Erythroblast (primary cell): ENCODE measurements around the gene LMNB1.
"Not testable (repeated sequence)": the region's sequence is repeated elsewhere in the genome, so short reads cannot be mapped to it uniquely, and the experiment has no call there.

Source experiments
- DNase-seq, 2 experiments: peaks; one replicate each; lab custom pipeline; 2025; lab: John Stamatoyannopoulos, UW
- GATA1 ChIP-seq: IDR thresholded peaks from 2 replicates; pipeline ENCODE4 v1.6.1; 2011; ENCODE audit warnings: low read depth, mild to moderate bottlenecking, control low read depth, low read length, moderate library complexity
- POLR2A ChIP-seq: IDR thresholded peaks from 2 replicates; pipeline ENCODE4 v1.6.1; 2011; ENCODE audit warnings: mild to moderate bottlenecking, low read length

Gene LMNB1

DNA sequence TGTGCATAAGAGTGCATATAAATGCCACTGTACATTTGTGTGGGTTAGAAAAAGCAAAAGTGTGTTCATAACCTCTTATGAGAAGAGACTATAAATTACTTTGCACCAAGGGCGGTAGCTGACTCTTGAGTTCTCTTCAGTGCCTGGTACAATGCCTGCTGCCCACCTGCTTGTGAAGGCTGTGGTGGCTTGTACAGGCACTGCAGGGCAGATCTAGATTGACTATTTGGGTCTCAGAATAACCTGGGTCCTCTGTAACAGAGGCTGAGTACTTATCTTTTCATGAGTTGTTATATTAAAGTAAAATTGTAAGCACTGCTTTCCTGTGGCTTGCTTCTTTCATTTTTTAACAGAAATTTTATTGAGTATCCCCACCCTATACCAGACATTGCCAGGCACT lies 22.8 kb downstream of the LMNB1 start:
- no peak for TF ChIP-seq POLR2A
- no peak for DNase-seq

DNA sequence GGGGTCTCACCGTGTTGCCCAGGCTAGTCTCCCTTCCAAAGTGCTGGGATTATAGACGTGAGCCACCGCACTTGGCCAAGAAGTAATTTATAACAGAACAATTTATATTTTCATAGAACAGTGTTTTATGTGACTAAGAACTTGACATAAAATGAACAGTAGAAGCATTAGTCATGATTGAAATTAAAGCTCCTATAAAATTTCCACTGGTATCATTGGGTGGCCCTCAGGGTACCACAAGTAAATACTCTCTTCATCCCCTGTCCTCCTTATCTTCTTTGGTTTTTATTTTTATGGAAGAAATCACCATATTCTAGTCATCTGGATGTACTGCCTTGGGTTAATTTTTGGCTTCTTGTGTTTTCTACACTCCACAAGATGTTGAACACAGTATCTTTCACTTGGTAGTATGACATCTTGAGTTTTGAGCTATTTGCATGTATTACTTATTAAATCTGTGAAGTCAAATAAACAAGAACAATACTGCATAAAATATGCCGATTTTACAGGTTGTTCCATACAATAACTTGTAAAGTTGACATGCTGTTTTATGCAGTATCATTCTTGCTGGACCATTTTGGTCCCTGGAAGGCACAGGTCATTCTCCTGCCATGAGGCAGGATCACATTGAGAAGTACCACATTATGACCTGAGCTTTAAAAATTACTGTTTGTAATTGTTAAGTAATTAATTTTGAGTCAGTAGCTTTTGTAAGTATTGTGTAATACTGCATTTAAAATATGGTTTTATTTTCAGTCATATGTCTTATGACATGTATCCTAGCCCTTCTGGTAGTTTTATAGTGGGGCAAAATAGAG lies 24.4 kb downstream of the LMNB1 start:
- no peak for TF ChIP-seq POLR2A
- DNase-seq: no peak

GRCh38 chr5:126801992-126802294 lies 25.0 kb downstream of the LMNB1 start:
- TF ChIP-seq GATA1 (no peak), POLR2A (no peak)
- peak; percentile 46 to 58 for DNase-seq

GRCh38 chr5:126805063-126805462 lies 28.1 kb downstream of the LMNB1 start:
- TF ChIP-seq POLR2A (no peak), GATA1 (no peak)
- no peak for DNase-seq

DNA sequence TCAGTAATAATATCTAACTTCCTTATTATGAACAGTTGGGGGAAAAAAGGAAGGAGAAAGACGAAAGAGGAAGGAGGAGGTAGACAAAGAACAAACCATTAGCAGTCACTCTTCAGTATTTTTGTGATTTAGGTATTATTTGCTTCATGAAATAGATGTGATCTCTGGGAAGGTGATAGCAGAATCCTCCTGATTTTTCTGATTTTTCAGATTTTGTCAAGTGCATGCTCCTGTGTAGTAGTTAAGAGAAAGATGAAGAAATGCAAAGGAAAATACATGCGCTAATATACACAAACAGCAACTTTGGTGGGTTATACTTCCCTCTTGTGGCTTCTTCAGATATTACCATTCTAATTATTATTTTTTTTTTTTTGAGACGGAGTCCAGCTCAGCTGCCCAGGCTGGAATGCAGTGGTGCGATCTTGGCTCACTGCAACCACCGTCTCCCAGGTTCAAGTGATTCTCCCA lies 31.6 kb downstream of the LMNB1 start:
- DNase-seq: peak; percentile 40 to 63
- no peak for TF ChIP-seq POLR2A

- TF ChIP-seq POLR2A: no peak
- no peak for TF ChIP-seq GATA1
- DNase-seq: no peak
Measured at GRCh38 chr5:126809916-126810315, 33.0 kb downstream of the LMNB1 start.

- peak; percentile 63 to 66 for DNase-seq
- no peak for TF ChIP-seq POLR2A
- TF ChIP-seq GATA1: no peak
Measured at GRCh38 chr5:126810596-126811380, 33.9 kb downstream of the LMNB1 start.

DNA sequence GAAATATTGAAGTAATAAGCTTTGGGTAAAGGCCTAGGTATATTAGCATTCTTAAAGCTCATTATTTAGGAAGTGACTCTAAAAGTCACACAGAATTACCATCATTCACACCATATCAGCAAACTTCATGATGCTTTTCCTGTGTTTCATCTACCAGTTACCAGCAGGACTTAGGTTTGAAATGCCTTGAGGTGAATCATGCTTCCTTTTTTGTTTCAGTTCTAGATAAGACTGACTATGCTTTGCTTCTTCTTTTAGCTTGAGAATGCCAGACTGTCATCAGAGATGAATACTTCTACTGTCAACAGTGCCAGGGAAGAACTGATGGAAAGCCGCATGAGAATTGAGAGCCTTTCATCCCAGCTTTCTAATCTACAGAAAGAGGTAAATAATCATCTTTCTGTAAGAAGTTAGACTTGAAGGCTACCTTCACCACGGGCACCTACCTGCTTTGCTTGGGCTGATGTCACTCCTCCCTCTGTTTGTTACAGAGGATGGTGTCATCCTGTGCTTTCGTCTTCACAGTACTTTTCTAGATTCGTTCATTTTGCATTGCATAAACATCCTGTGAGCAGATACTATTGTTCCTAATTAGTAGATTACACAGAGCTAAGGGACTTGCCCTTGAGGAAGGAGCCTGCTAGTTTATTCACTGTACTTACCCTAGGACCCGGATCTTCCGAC lies 34.7 kb downstream of the LMNB1 start:
- TF ChIP-seq POLR2A (no peak), GATA1 (no peak)
- DNase-seq: peak in 1 of 2 experiments; percentile 45

DNA sequence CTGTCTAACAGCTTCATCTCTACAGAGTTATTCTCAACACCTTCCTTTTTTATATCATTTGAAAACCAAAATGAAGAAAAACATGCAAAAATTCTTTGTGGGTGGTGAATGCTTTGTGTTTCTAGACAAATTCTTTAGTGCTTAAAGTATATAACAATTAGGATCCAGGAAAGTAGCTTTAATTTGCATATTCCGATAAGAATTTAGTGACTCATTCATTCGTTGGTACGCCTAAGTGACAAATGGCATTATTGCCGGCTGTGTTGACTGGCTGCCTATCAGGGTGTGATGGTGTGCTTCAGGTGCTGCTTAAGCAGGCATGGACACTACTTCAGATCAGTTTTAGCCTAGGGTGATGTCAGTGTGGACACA lies 35.2 kb downstream of the LMNB1 start:
- DNase-seq: peak in 1 of 2 experiments; percentile 28
- no peak for TF ChIP-seq GATA1

DNA sequence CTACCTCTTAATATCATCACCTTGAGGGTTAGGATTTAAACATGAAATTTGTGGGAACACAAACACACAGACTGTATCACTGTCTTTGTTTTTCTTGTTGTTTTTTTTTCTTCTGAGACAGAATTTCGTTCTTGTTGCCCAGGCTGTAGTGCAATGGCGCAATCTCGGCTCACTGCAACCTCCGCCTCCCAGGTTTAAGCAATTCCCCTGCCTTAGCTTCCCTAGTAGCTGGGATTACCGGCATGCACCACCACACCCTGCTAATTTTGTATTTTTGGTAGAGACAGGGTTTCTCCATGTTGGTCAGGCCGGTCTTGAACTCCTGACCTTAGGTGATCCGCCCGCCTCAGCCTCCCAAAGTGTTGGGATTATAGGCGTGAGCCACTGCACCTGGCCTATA lies 36.9 kb downstream of the LMNB1 start:
- DNase-seq: not testable (repeated sequence)

- peak in 1 of 2 experiments; percentile 46 for DNase-seq
- TF ChIP-seq POLR2A (no peak), GATA1 (no peak)
Measured at GRCh38 chr5:126814721-126815404, 37.9 kb downstream of the LMNB1 start.

GRCh38 chr5:126816649-126817048 lies 39.7 kb downstream of the LMNB1 start:
- TF ChIP-seq GATA1 (no peak), POLR2A (no peak)
- DNase-seq: peak; percentile 43 to 48

- TF ChIP-seq POLR2A (no peak), GATA1 (no peak)
- DNase-seq: no peak
Measured at GRCh38 chr5:126818736-126819135, 41.8 kb downstream of the LMNB1 start.

DNA sequence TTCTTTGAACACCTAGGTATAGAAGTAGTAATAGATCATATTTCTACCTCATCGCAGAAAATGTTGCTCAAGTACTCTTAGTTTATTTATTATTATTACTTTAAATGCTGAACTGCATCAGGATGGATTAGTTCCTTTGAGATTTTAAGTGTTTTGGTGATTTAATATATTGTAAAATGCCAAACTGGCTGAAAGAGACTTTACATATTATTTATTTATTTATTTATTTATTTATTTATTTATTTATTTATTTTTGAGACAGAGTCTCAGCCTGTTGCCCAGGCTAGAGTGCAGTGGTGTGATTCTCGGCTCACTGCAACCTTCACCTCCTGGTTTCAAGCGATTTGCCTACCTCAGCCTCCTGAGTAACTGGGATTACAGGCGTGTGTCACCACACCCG lies 42.3 kb downstream of the LMNB1 start:
- DNase-seq: no peak
- TF ChIP-seq POLR2A (no peak), GATA1 (no peak)
